ENCODE results near the gene MCF2L2.

DNA sequence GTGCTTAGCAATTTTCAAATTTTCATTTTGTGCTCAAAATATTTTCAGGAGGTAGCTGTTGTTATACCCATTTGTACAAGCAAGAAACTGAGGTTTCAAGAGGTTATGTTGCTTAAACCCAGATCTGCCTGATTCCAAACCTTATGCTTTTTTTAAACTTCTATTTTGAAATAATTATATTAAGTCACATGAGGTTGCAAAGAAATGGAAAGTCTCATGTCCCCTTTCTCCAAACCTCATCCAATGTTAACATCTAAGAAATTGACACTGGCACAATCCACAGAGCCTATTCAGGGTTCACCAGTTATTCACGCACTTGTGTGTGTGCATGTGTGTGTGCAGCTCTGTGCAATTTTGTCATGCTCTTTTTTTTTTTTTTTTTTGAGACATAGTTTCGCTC is 140.3 kb downstream of the MCF2L2 start:
- TF ChIP-seq, protein P1, sequence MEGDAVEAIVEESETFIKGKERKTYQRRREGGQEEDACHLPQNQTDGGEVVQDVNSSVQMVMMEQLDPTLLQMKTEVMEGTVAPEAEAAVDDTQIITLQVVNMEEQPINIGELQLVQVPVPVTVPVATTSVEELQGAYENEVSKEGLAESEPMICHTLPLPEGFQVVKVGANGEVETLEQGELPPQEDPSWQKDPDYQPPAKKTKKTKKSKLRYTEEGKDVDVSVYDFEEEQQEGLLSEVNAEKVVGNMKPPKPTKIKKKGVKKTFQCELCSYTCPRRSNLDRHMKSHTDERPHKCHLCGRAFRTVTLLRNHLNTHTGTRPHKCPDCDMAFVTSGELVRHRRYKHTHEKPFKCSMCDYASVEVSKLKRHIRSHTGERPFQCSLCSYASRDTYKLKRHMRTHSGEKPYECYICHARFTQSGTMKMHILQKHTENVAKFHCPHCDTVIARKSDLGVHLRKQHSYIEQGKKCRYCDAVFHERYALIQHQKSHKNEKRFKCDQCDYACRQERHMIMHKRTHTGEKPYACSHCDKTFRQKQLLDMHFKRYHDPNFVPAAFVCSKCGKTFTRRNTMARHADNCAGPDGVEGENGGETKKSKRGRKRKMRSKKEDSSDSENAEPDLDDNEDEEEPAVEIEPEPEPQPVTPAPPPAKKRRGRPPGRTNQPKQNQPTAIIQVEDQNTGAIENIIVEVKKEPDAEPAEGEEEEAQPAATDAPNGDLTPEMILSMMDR (IDR thresholded peaks at IDR 0.05 in 8 of 11, conservative IDR thresholded peaks at IDR 0.05 in 3 of 11) = no peak
- TF ChIP-seq POLR2AphosphoS5 (IDR thresholded peaks at IDR 0.05) = no peak

Measured in spleen (tissue), 7 donors.